Measurements from ENCODE around the gene TNNT3.

- TF ChIP-seq POLR2A (IDR thresholded peaks at IDR 0.05; ENCODE audit: low read length) (no peak), GATA1 (IDR thresholded peaks at IDR 0.05; ENCODE audit: low read depth, low read length) (no peak)
These were observed 48.6 kb upstream of the TNNT3 start for GRCh38 chr11:1870721-1871466.
